Anterior cingulate cortex (tissue), 58 donors: Measurements from ENCODE around the gene TMEM248.
A peak's percentile ranks its signal among the peaks of the same experiment; 100 is the strongest.
"Not testable (repeated sequence)": the region's sequence is repeated elsewhere in the genome, so short reads cannot be mapped to it uniquely, and the experiment has no call there.

Source experiments
- DNase-seq, 58 donors: peaks; one replicate each; lab custom pipeline; 2025; lab: John Stamatoyannopoulos, UW

The TMEM248 gene

DNA sequence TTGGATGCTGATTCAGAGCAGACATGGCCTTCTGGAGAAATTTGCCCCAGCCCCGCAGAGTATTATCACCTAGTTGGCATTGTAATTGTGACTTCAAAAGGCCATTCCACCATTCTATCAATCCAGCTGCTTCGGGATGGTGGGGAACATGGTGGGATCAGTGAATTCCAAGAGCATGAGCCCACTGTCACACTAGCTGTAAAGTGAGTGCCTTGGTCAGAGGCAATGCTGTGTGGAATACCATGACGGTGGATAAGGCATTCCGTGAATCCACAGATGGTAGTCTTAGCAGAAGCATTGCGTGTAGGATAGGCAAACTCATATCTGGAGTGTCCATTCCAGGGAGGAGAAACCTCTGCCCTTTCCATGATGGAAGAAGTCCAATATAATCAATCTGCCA, 13.3 kb upstream of the TMEM248 start:
- no peak for DNase-seq

DNA sequence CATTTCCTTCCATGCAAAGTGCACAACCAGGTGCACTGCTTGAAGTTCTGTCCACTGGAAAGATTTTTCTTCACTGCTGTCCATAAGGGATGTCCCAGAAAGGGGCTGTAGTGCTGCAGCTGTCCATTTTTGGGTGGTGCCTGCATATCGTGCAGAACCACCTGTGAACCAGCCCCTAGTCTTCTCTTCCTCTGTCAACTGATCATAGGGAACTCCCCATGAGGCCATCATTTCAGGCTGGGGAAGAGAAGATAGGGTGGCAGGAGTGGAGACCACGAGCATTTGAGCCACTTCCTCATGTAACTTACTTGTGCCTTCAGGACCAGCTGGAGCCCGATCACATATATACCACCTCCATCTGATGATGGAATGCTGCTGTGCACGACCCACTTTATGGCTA, 12.4 kb upstream of the TMEM248 start:
- not testable (repeated sequence) for DNase-seq

DNA sequence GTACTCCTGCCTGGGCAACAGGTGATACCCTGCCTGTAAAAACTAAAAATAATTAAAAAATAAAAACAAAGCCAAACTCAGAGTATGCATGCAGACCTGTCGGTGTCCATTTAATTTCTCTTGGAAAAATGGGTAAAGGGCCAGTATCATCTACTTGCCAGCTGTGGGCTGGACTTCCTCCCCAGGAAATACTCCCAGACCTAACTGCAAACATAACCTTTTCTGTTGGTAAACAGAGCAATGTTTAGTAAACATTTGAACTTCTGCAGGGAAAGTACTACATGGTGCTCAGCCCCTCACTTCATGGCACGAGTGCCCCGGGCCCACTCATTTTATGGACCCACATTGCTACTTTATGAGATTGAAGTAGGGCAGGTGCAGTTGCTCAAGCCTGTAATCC, 10.2 kb upstream of the TMEM248 start:
- no peak for DNase-seq

DNA sequence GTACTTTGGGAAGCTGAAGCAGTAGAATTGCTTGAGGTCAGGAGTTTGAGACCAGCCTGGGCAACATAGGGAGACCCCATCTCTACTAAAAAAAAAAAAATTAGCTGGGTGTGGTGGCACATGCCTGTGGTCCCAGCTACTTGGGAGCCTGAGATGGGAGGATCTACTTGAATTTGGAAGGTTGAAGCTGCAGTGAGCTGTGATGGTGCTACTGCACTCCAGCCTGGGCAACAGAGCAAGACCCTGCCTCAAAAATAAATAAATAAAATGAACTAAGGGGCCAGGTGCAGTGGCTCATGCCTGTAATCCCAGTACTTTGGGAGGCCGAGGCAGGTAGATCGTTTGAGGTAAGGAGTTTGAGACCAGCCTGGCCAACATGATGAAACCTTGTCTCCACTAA, 9.8 kb upstream of the TMEM248 start:
- DNase-seq = not testable (repeated sequence)

DNA sequence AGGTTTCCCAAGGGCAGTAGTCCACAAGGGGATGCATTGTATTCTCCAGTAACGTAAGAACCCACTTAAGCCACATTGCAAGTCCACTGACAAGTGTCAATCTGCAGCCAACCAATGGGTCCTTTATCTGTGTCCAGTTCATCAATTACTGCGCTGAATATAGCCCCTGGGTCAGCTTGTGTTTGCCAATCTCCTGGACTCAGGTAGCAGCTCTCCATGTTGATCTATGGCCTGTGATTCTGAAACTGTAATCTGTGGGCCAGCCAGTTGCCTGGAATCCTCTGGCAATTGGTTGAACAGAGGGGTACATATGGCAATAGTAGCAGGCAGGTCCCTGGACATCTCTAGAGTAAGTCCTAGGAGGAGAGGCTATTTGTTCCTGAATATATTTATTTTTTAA, 8.8 kb upstream of the TMEM248 start:
- DNase-seq = no peak

DNA sequence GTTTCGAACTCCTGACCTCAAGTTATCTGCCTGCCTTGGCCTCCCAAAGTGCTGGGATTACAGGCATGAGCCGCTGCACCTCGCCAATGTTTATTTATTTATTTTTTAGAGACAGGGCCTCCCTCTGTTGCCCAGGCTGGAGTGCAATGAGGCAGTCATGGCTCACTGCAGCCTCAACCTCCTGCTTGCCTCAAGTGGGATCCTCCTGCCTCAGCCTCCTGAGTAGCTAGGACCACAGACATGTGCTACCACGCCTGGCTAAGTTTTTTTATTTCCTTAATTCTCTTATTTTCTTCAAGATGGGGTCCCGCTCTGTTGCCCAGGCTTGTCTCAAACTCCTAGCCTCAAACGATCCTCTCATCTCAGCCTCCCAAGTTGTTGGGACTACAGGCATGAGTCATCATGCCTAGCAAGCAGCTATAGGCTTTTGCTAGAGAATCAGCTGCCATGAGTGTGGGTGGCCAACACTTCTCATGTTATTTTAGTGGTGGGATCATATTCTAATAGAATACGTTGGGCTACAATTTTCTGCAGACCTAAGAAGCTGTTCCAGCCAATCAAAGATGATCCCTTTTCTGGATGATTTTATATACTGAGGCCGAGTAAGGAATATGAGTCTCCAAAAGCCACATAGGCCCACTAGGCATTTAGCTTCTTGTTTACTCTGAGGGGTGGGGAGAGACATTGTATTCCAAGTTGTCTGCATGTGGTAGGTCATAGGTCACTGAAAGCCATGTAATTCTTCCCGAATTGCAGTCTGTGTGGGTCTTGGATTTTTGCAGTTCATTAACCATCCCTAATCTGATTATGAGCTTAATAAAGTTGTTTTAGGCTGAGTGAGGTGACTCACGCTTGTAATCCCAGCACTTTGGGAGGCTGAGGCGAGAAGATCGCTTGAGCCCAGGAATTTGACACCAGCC, 7.6 kb upstream of the TMEM248 start:
- no peak for DNase-seq

DNA sequence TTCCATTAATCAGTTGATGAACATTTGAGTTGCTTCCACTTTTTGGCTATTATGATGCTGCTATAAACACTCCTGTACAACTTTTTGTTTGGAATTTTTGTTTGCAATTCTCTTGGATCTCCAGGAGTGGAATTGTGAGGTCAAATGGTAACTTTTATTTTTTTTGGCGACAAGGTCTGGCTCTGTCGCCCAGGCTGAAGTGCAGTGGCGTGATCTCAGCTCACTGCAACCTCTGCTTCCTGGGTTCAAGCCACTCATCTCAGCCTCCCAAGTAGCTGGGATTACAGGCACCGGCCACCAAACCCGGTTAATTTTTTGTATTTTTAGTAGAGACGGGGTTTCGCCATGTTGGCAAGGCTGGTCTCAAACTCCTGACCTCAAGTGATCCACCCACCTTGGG, 3.1 kb upstream of the TMEM248 start:
- not testable (repeated sequence) for DNase-seq

DNA sequence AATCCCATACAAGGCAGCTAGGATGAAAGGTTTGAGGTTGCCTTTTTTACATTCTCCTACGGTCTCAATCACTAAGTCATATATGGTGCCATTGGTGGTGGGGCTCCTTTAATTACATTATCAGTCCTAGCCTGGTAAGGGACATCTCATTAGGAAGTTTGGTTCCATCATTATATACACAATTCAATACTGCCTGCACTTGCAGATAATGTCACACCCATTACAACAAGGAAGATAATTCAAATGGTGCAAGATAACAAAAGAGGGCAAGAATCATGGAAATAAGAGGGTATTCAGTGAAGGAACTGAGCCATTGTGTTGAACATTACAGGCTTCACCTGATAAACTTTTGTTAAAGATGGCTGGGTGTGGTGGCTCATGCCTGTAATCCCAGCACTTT, 1.7 kb upstream of the TMEM248 start:
- no peak for DNase-seq

DNA sequence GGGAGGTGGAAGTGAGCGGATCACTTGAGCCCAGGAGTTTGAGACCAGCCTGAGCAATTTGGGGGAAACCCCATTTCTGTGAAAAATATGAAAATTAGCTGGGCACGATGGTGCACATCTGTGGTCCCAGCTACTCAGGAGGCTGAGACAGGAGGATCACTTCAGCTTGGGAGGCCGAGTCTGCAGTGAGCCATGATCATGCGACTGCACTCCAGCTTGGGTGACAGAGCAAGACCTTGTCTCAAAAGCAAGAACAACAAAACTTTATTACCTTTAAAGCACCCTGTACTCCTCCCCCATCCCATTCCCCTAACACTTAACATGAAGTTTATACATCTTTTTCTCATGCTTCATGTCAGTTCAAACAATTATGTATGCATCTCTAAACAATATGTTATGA, 1.3 kb upstream of the TMEM248 start:
- DNase-seq = no peak

DNA sequence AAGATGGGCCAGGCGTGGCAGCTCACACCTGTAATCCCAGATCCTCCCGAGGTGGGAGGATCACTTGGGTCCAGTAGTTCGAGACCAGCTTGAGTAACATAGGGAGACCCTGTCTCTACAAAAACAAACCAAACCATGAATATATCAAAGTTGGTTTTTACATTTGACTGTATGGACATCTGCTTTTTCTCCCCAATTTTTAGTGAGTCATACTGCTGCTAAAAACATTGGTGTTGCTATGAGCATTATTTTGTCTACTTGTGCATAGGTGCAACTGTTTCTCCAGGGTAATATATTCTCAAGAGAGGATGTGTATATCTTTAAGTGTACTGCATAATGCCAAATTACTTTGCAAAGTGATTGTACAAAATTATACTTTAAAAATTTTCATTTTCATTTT, 769 bp upstream of the TMEM248 start:
- no peak for DNase-seq

DNA sequence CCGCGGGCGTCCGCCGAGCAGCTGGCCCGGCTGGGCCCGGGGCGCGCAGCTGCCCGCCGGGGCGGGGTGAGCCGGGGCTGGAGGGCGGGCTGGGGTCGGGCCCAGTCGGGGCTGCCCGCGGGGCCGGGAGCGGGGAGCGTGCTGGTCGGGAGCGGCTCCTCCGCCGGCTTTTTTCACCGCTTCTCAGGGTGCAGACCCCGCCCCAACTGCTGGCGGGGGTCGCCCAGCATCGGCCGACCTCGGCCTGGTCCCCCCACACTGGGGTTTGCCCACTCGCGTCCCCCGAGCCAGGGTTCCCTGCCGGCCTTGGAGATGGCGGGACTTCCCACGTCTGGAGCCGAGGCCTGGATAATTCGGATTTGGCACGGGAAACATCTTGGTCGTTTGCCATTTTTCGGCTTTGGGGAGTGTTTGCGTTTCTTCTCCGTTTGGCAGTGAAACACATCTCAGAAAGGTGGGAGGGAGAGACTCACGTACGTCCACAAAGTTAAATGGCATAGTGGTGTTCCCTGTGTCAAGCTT, 432 bp downstream of the TMEM248 start:
- peak in 14 of 58 donors; percentile 3 to 28 (median 20) for DNase-seq

DNA sequence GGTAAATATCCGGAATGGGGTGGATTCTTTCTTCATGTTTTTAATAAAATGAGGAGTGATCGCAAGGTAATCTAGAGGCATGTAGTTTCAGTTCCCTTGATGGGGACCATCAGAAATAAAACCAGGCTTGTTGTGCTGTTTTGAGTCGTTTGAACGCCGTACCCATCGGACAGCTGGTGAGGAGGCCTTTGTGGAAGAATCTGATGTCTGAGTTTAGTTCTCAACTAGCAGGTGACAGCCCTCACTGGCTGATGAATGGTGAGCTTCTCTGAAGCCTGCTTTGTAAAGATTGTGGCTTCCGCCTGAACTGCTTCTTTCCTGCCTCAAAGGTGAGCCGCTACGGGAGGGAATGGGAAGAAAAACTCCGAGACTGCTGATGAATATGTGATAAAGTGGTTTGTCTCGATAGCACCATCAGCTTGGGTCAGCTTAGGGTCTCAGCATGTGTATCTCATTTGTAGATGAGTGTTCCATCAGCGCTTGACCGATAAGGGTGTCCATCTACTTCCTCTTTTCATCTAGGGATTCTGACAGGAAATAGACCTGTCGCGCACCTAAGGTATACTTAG, 977 bp downstream of the TMEM248 start:
- peak in 2 of 58 donors; percentile 2 to 15 for DNase-seq

DNA sequence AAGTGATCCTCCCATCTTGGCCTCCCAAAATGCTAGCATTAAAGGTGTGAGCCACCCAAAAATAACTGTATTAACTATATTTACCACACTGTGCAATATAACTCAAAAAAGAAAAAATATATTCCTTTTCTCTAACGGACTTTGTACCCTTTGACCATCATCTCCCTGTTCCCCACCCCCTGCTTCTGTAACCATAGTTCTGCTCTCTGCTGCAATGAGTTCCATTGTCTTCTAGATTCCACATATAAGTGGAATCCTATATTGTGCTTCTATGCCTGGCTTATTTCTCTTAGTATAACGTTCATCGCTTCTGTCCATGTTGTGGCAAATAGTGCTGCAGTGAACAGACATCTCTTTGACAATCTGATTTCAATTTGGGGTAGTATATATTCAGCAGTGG, 4.2 kb downstream of the TMEM248 start:
- no peak for DNase-seq

DNA sequence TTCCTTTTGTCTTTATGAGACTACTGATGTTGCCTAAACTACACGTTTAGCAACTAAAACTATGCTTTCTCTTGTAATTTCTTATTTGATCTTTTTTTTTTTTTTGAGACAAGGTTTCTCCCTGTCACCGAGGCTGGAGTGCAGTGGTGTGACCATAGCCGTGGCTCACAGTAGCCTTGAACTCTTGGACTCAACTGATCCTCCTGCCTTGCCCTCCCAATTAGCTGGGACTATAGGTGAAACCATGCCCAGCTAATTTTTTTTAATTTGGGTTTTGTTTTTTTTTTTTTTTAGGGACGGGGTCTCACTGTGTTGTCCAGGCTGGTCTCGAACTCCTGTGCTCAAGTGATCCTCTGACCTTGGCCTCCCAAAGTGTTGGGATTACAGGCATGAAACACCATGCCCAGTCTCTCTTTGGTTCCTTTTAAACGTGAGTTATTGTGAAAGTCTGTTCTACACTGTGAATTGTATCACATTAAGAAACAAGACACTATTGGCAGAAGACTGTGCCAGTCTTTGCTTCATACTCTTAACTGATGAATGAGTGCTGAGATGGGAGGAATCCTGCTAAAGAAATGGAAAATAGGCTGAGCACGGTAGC, 6.4 kb downstream of the TMEM248 start:
- no peak for DNase-seq

DNA sequence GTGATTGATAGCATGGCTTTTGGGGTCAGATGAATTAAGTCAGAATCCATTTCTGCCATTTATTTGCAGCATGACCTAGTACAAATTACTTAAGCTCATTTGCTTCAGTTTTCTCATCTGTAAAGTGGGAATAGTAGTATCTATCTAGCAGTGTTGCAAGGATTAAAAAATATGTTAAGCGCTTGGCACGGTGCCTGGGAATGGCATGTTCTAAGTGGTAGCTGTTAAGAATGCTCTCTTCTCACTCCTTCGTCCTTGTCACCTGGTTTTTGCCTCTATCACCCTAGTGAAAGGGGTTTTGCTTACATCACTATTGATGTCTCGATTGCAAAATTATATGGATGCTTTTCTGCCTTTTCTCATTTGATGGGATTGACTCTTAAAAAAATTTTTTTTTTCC, 7.4 kb downstream of the TMEM248 start:
- DNase-seq = no peak

DNA sequence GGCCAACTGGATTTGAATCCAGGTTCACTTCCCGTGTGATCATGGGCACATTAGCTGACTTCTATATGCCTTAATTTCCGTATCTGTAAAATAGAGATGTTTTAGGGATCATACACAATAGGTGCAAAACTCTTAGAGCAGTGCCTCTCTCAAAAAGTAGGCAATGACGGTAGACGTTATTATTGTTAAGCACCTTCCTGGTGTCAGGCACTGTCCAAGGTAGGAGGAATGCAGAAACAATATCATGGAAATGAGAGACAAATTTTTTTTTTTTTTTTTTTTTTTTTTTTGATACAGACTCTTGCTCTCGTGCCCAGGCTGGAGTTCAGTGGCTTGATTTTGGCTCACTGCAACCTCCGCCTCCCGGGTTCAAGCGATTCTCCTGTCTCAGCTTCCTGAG, 8.1 kb downstream of the TMEM248 start:
- no peak for DNase-seq

DNA sequence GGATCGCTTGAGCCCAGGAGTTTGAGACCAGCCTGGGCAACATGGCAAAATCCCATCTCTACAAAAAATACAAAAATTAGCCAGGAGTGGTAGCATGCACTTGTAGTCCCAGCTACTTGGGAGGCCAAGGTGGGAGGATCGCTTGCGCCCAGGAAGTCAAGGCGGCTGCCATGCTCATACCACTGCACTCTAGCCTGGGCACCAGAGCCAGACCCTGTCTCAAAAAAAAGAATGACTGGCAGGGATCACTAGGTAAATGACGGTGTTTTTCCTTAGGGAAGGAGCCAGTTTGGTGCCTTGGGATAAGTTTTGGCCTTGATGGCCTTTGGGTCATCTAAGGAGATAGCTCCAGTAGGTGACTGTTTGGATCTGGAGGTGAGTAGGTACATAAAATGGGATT, 8.9 kb downstream of the TMEM248 start:
- no peak for DNase-seq

DNA sequence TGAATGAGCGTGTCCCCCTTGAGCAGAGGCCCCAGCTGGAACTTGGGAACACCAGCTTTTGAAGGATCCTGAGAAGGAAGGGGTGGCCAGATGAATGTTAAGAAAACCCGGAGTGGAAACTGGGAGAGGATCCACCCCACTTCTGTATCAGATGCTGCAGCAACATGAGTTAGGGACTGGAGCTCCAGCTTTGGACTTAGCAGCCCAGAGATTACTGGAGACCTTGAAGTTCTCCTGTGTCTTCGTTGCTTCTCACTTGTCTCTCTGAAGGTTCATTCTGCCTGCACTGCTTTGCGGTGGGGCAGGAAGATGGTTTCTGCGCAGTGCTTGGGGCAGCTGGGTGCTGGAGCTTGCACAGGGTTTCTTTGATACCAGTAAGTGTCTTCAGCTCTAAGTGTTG, 9.3 kb downstream of the TMEM248 start:
- DNase-seq = no peak

DNA sequence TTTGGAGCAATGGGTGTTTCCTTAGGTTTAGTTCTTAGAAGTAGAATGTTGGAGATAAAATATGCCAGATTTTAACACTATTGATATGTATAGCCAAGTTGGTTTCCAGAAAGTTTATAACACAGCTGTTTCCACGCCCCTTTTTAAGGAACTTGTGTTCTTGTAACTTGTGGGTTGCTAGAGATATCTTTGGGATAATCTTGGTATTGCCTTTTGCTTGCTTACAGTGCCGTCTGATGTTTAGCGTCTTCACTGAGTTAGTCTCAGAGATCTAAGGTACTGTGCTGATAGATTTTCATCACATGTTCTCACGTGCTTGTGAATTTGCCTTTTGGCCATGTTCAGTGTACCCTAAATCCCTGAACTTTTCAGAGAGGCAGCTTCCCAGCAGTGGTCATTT, 12.4 kb downstream of the TMEM248 start:
- DNase-seq = peak in 1 of 58 donors; percentile 4

DNA sequence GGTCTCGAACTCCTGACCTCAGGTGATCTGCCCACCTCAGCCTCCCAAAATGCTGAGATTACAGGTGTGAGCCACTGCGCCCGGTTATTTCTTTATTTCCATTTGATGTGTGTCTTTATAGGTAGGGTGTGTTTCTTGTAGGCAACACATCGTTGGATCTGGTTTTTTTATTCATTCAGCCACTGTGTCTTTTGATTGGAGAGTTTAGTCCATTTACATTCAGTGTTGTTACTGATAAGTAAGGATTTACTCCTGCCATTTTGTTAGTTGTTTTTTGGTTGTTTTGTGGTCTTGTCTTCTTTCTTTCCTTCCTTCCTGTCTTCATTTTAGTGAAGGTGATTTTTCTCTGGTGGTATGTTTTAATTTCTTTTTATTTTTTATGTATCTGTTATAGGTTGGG, 16.9 kb downstream of the TMEM248 start:
- DNase-seq = no peak

DNA sequence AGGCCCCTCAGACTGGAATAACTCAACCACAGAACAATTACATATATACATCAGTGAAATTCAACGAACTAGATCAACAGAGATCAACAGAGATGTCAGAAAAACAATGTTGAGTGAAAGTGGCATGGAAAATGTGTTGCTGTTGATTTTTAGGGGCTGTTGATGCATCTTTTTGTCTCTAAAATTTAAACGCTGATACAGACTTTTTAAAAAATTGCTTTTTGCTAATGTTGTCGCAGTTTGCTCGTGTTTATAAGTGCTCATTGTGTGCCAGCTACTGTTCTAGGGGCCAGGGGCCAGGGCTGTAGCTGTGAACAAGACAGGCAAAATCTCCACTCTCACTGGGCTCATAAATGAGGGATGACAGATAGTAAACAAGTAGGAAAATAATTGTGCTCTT, 18.3 kb downstream of the TMEM248 start:
- no peak for DNase-seq

DNA sequence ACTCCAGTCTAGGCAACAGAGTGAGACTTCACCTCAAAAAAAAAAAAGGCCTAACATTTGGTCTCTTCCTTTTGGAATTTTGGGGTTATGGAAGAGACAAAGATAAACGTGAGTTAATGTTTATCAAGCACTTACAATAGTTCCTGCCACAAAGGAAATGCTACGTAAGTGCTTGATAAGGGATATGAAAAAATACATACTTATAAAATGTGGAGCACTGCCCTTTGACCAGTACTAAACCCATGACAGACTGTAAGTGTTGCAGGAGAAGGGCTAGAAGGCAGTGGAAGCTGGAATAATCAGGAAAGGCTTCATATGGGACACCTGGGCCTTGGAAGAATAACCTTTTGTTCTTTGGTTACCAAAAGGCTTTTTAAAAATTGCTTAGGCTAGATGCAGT, 25.5 kb downstream of the TMEM248 start:
- DNase-seq = no peak
